GM06990 (cell line): ENCODE data around the gene IL18.
"Not testable (repeated sequence)": the region's sequence is repeated elsewhere in the genome, so short reads cannot be mapped to it uniquely, and the experiment has no call there.

Experiments used
- DNase-seq: peaks from one replicate; pipeline ENCODE4 v3.0.0-alpha.2; 2011; ENCODE audit not compliant: insufficient read length; ENCODE audit errors: extremely low read depth
- H3K27me3 ChIP-seq: replicated peaks from 2 replicates; pipeline ENCODE4 v1.6.0; 2011; ENCODE audit warnings: low read length; ENCODE audit not compliant: control insufficient read depth, insufficient read depth
- H3K36me3 ChIP-seq: 2 replicates; pipeline ENCODE4 v1.5.1; 2011; ENCODE audit warnings: low read length; ENCODE audit not compliant: control insufficient read depth, insufficient read depth
- H3K4me3 ChIP-seq: replicated peaks from 2 replicates; pipeline ENCODE4 v1.5.1; 2011; ENCODE audit warnings: low read depth, mild to moderate bottlenecking, control low read depth, low read length
- TF ChIP-seq, protein P1 (sequence below): IDR thresholded peaks from 2 replicates; pipeline ENCODE4 v1.5.1; 2011; ENCODE audit warnings: low read length, control low read depth, mild to moderate bottlenecking, inconsistent platforms; ENCODE audit not compliant: insufficient read depth, poor library complexity, severe bottlenecking

IL18 gene

GRCh38 chr11:112096194-112096593, 67.7 kb downstream of the IL18 start:
- DNase-seq, result no peak
- TF ChIP-seq, protein P1, sequence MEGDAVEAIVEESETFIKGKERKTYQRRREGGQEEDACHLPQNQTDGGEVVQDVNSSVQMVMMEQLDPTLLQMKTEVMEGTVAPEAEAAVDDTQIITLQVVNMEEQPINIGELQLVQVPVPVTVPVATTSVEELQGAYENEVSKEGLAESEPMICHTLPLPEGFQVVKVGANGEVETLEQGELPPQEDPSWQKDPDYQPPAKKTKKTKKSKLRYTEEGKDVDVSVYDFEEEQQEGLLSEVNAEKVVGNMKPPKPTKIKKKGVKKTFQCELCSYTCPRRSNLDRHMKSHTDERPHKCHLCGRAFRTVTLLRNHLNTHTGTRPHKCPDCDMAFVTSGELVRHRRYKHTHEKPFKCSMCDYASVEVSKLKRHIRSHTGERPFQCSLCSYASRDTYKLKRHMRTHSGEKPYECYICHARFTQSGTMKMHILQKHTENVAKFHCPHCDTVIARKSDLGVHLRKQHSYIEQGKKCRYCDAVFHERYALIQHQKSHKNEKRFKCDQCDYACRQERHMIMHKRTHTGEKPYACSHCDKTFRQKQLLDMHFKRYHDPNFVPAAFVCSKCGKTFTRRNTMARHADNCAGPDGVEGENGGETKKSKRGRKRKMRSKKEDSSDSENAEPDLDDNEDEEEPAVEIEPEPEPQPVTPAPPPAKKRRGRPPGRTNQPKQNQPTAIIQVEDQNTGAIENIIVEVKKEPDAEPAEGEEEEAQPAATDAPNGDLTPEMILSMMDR, result no peak
- Histone ChIP-seq H3K27me3 (no peaks in the 10 kb centered on the region), H3K36me3 (peaks cover 3% of the 10 kb centered on the region), H3K4me3 (no peak overlapping the region)

GRCh38 chr11:112095302-112095701, 68.6 kb downstream of the IL18 start:
- not testable (repeated sequence) for H3K4me3 ChIP-seq, H3K36me3 ChIP-seq, H3K27me3 ChIP-seq, DNase-seq
